Kasumi-1 (cell line): Measurements from ENCODE around the gene RNLS.
A peak's percentile ranks its signal among the peaks of the same experiment; 100 is the strongest.
"Not testable (repeated sequence)": the region's sequence is repeated elsewhere in the genome, so short reads cannot be mapped to it uniquely, and the experiment has no call there.

Experiments
- DNase-seq, 2 experiments: peaks; one replicate each; lab custom pipeline; 2025; lab: John Stamatoyannopoulos, UW

Gene RNLS

GRCh38 chr10:88523739-88524400 lies 59.2 kb downstream of the RNLS start:
- DNase-seq = no peak

- DNase-seq = no peak
Measured at GRCh38 chr10:88522715-88523114, 60.4 kb downstream of the RNLS start.

- DNase-seq = no peak
Measured at GRCh38 chr10:88521791-88522190, 61.3 kb downstream of the RNLS start.

- DNase-seq = no peak
Measured at GRCh38 chr10:88515235-88515634, 67.9 kb downstream of the RNLS start.

GRCh38 chr10:88512599-88512998 lies 70.5 kb downstream of the RNLS start:
- no peak for DNase-seq

GRCh38 chr10:88508796-88509195 lies 74.3 kb downstream of the RNLS start:
- DNase-seq = no peak

- no peak for DNase-seq
Measured at GRCh38 chr10:88507826-88508453, 75.2 kb downstream of the RNLS start.

GRCh38 chr10:88507404-88507803 lies 75.7 kb downstream of the RNLS start:
- no peak for DNase-seq

GRCh38 chr10:88505680-88506215 lies 77.4 kb downstream of the RNLS start:
- no peak for DNase-seq

GRCh38 chr10:88505265-88505664 lies 77.9 kb downstream of the RNLS start:
- DNase-seq = no peak

GRCh38 chr10:88500656-88501055 lies 82.5 kb downstream of the RNLS start:
- DNase-seq = no peak

GRCh38 chr10:88499569-88500470 lies 83.3 kb downstream of the RNLS start:
- no peak for DNase-seq

- no peak for DNase-seq
Measured at GRCh38 chr10:88497913-88498312, 85.2 kb downstream of the RNLS start.

GRCh38 chr10:88494537-88494936 lies 88.6 kb downstream of the RNLS start:
- peak in 1 of 2 experiments; percentile 8 for DNase-seq

- no peak for DNase-seq
Measured at GRCh38 chr10:88493691-88494483, 89.2 kb downstream of the RNLS start.

- DNase-seq = peak; percentile 68 to 81
Measured at GRCh38 chr10:88491314-88491713, 91.8 kb downstream of the RNLS start.

- DNase-seq = peak in 1 of 2 experiments; percentile 20
Measured at GRCh38 chr10:88490231-88490980, 92.7 kb downstream of the RNLS start.

GRCh38 chr10:88489107-88489506 lies 94.0 kb downstream of the RNLS start:
- no peak for DNase-seq

GRCh38 chr10:88486816-88487215 lies 96.3 kb downstream of the RNLS start:
- not testable (repeated sequence) for DNase-seq

GRCh38 chr10:88482220-88482619 lies 100.9 kb downstream of the RNLS start:
- no peak for DNase-seq

GRCh38 chr10:88478256-88478655 lies 104.9 kb downstream of the RNLS start:
- no peak for DNase-seq
